Smooth muscle cell (in vitro differentiated cells): ENCODE data around the gene PLXNA4. TPM values are rescaled to one million over a fixed set of nuclear protein-coding genes. Genes with fewer than 3 reads are reported as not detected.

Source experiments
- DNase-seq: peaks from one replicate; lab custom pipeline; 2025; ENCODE audit not compliant: unreplicated experiment; lab: John Stamatoyannopoulos, UW
- H2AFZ ChIP-seq: fragments of 200-600 bp; sonication (generic); 2 replicates; pipeline ENCODE4 v1.6.0; 2016; ENCODE audit warnings: antibody characterized with exemption, low read depth, mild to moderate bottlenecking
- H3F3A ChIP-seq: fragments of 200-600 bp; sonication (generic); 2 replicates; pipeline ENCODE4 v1.6.0; 2017; ENCODE audit warnings: antibody characterized with exemption, low read depth
- H3K27ac ChIP-seq: fragments of 200-600 bp; sonication (generic); 2 replicates; pipeline ENCODE4 v1.5.1; 2016; ENCODE audit warnings: low read depth, mild to moderate bottlenecking
- H3K27me3 ChIP-seq: fragments of 200-600 bp; sonication (generic); 2 replicates; pipeline ENCODE4 v1.6.1; 2016; ENCODE audit warnings: low read depth, mild to moderate bottlenecking
- H3K36me3 ChIP-seq: fragments of 200-600 bp; sonication (generic); 2 replicates; pipeline ENCODE4 v1.5.1; 2016; ENCODE audit warnings: low read depth
- H3K4me1 ChIP-seq: fragments of 200-600 bp; sonication (generic); 2 replicates; pipeline ENCODE4 v1.5.1; 2016; ENCODE audit warnings: low read depth
- H3K4me2 ChIP-seq: fragments of 200-600 bp; sonication (generic); 2 replicates; pipeline ENCODE4 v1.6.0; 2016; ENCODE audit warnings: mild to moderate bottlenecking
- H3K4me3 ChIP-seq: fragments of 200-600 bp; sonication (generic); 2 replicates; pipeline ENCODE4 v1.5.1; 2016; ENCODE audit warnings: mild to moderate bottlenecking
- H3K79me2 ChIP-seq: fragments of 200-600 bp; sonication (generic); 2 replicates; pipeline ENCODE4 v1.6.0; 2016; ENCODE audit warnings: low read depth, mild to moderate bottlenecking
- H3K9ac ChIP-seq: fragments of 200-600 bp; sonication (generic); 2 replicates; pipeline ENCODE4 v1.6.0; 2016; ENCODE audit warnings: low read depth
- H3K9me3 ChIP-seq: fragments of 200-600 bp; sonication (generic); replicated peaks from 2 replicates; pipeline ENCODE4 v1.5.1; 2016; ENCODE audit warnings: low read depth
- H4K20me1 ChIP-seq: fragments of 200-600 bp; sonication (generic); 2 replicates; pipeline ENCODE4 v1.6.0; 2016; ENCODE audit warnings: low read depth
- CTCF ChIP-seq: fragments of 200-600 bp; sonication (generic); IDR thresholded peaks from 2 replicates; pipeline ENCODE4 v1.5.1; 2017; ENCODE audit warnings: borderline replicate concordance, mild to moderate bottlenecking, antibody characterized with exemption; ENCODE audit not compliant: insufficient read depth, poor library complexity, severe bottlenecking
- WGBS: methylation state at CpG from one replicate; pipeline ENCODE4 v1.1.7; 2016; ENCODE audit warnings: low lambda C conversion rate; 5-methylcytosine and 5-hydroxymethylcytosine counted together
- polyA plus RNA-seq: library from polyadenylated mRNA; unstranded; fragments of >200 nt; fragmentation: Nextera tagmentation; extraction: Ambion mirVana; gene quantifications from 2 replicates; pipeline ENCODE4 v1.2.1, GENCODE V29; 2016
- total RNA-seq: library from RNA; depleted of rRNA; stranded (reverse); fragments of >200 nt; gene quantifications from 2 replicates; pipeline ENCODE4 v1.2.3, GENCODE V29; 2014

Gene PLXNA4
- total and polyA plus RNA-seq, 2 experiments from 2014 or later, result 8.5 to 9.9 TPM

GRCh38 chr7:132100981-132101380, 475.3 kb downstream of the PLXNA4 start:
- Histone ChIP-seq H3K4me1 (no peaks in the 10 kb centered on the region), H3K9me3 (no peaks in the 10 kb centered on the region), H3K27ac (no peak overlapping the region), H2AFZ (no peak overlapping the region), H3K27me3 (peaks cover 8% of the 10 kb centered on the region), H4K20me1 (no peaks in the 10 kb centered on the region), H3K9ac (no peak overlapping the region), H3F3A (no peaks in the 10 kb centered on the region), H3K36me3 (no peaks in the 10 kb centered on the region), H3K4me2 (no peak overlapping the region), H3K79me2 (no peaks in the 10 kb centered on the region), H3K4me3 (no peak overlapping the region)
- TF ChIP-seq CTCF, result no peak
- DNase-seq, result no peak
- WGBS, result 98% methylated on average over 6 of the region's 6 CpGs

- no peak for DNase-seq
- H3K4me3 ChIP-seq, result no peak overlapping the region
- no peak overlapping the region for H3K9ac ChIP-seq
- no peaks in the 10 kb centered on the region for H3F3A ChIP-seq
- H3K9me3 ChIP-seq, result no peaks in the 10 kb centered on the region
- H3K4me2 ChIP-seq, result no peak overlapping the region
- H4K20me1 ChIP-seq, result no peaks in the 10 kb centered on the region
- no peaks in the 10 kb centered on the region for H3K79me2 ChIP-seq
- H3K4me1 ChIP-seq, result no peaks in the 10 kb centered on the region
- H3K27ac ChIP-seq, result no peak overlapping the region
- H3K27me3 ChIP-seq, result peaks cover 11% of the 10 kb centered on the region
- TF ChIP-seq CTCF, result no peak
- no peaks in the 10 kb centered on the region for H3K36me3 ChIP-seq
- WGBS, result 87% methylated on average over 3 of the region's 3 CpGs
- H2AFZ ChIP-seq, result no peak overlapping the region
These were observed 475.8 kb downstream of the PLXNA4 start for GRCh38 chr7:132100483-132100882.

- H3K9ac ChIP-seq, result no peak overlapping the region
- no peak overlapping the region for H2AFZ ChIP-seq
- no peaks in the 10 kb centered on the region for H4K20me1 ChIP-seq
- no peak for TF ChIP-seq CTCF
- WGBS, result 94% methylated on average over 2 of the region's 2 CpGs
- no peaks in the 10 kb centered on the region for H3K79me2 ChIP-seq
- H3K4me3 ChIP-seq, result no peak overlapping the region
- H3F3A ChIP-seq, result no peaks in the 10 kb centered on the region
- peaks cover 24% of the 10 kb centered on the region for H3K27me3 ChIP-seq
- DNase-seq, result no peak
- H3K4me2 ChIP-seq, result no peak overlapping the region
- no peaks in the 10 kb centered on the region for H3K9me3 ChIP-seq
- no peaks in the 10 kb centered on the region for H3K36me3 ChIP-seq
- no peaks in the 10 kb centered on the region for H3K4me1 ChIP-seq
- no peak overlapping the region for H3K27ac ChIP-seq
These were observed 477.1 kb downstream of the PLXNA4 start for GRCh38 chr7:132099163-132099562.

GRCh38 chr7:132098327-132098726, 477.9 kb downstream of the PLXNA4 start:
- peaks cover 24% of the 10 kb centered on the region for H3K27me3 ChIP-seq
- no peak for TF ChIP-seq CTCF
- 88% methylated on average over 1 of the region's 1 CpG for WGBS
- H3K9ac ChIP-seq, result no peak overlapping the region
- H3K4me2 ChIP-seq, result no peak overlapping the region
- no peaks in the 10 kb centered on the region for H3F3A ChIP-seq
- H3K9me3 ChIP-seq, result no peaks in the 10 kb centered on the region
- H3K36me3 ChIP-seq, result no peaks in the 10 kb centered on the region
- no peak overlapping the region for H3K27ac ChIP-seq
- H2AFZ ChIP-seq, result no peak overlapping the region
- no peak overlapping the region for H3K4me3 ChIP-seq
- no peaks in the 10 kb centered on the region for H4K20me1 ChIP-seq
- no peaks in the 10 kb centered on the region for H3K79me2 ChIP-seq
- no peaks in the 10 kb centered on the region for H3K4me1 ChIP-seq
- no peak for DNase-seq
